ENCODE results near the gene RTN4. TPM values are rescaled to one million over a fixed set of nuclear protein-coding genes. Genes with fewer than 3 reads are reported as not detected.

The RTN4 gene
- total and polyA plus RNA-seq, 2 experiments from 2014 or later, result 186 to 223 TPM

DNA sequence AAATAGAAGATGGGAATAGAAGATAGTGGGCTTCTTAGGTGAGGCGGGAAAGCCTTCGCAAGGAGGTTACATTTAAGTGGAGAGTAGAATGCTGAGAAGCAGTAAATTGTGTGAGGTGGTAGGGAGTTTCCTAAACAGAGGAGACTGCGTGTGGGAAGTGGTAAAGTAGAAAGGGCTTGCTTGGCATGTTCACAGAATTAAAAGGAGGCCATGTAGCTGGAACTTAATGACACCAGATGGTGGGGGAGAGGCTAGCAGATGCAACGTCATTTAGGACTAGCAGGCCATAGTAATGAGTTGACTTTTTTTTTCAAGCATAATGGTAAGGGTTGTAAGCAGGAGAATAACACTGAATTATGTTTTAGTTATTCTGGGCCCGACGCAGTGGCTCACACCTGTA is 13.0 kb upstream of the RTN4 start:
- H3K27ac ChIP-seq, result no peak overlapping the region

DNA sequence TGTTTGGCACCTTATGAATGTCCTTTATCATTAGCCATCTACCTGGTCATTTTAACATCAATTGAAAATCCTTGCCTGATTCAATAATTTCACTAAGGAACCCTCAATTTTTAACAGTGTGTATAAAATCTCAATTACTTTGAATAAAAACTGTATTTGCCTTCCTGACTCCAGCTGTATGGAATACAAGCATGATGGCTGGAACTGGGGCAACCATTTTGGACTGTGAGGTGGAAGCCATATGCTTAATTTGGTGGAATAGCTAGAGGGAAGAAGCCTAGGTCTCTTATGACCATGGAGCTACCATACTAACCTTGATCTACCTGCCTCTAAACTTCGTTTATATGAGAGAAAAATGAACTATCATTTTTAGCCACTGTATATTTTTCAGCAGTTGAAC is 12.5 kb upstream of the RTN4 start:
- Histone ChIP-seq H3K27me3 (no peaks in the 10 kb centered on the region), H3K4me3 (no peak overlapping the region)

More for the DNA sequence above, 13.0 kb upstream of the RTN4 start:
- H3K4me3 ChIP-seq, result no peak overlapping the region
- no peaks in the 10 kb centered on the region for H3K4me1 ChIP-seq (ENCODE audit: low read depth)
- TF ChIP-seq, protein P1, sequence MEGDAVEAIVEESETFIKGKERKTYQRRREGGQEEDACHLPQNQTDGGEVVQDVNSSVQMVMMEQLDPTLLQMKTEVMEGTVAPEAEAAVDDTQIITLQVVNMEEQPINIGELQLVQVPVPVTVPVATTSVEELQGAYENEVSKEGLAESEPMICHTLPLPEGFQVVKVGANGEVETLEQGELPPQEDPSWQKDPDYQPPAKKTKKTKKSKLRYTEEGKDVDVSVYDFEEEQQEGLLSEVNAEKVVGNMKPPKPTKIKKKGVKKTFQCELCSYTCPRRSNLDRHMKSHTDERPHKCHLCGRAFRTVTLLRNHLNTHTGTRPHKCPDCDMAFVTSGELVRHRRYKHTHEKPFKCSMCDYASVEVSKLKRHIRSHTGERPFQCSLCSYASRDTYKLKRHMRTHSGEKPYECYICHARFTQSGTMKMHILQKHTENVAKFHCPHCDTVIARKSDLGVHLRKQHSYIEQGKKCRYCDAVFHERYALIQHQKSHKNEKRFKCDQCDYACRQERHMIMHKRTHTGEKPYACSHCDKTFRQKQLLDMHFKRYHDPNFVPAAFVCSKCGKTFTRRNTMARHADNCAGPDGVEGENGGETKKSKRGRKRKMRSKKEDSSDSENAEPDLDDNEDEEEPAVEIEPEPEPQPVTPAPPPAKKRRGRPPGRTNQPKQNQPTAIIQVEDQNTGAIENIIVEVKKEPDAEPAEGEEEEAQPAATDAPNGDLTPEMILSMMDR (IDR thresholded peaks at IDR 0.05; ENCODE audit: low read depth, low read length), result no peak
- H3K9me3 ChIP-seq (ENCODE audit: low read depth), result no peaks in the 10 kb centered on the region
- DNase-seq (ENCODE audit: low read depth in 1 of 2, low spot score in 1 of 2), result no peak
- no peaks in the 10 kb centered on the region for H3K36me3 ChIP-seq
- H3K27me3 ChIP-seq, result no peaks in the 10 kb centered on the region

DNA sequence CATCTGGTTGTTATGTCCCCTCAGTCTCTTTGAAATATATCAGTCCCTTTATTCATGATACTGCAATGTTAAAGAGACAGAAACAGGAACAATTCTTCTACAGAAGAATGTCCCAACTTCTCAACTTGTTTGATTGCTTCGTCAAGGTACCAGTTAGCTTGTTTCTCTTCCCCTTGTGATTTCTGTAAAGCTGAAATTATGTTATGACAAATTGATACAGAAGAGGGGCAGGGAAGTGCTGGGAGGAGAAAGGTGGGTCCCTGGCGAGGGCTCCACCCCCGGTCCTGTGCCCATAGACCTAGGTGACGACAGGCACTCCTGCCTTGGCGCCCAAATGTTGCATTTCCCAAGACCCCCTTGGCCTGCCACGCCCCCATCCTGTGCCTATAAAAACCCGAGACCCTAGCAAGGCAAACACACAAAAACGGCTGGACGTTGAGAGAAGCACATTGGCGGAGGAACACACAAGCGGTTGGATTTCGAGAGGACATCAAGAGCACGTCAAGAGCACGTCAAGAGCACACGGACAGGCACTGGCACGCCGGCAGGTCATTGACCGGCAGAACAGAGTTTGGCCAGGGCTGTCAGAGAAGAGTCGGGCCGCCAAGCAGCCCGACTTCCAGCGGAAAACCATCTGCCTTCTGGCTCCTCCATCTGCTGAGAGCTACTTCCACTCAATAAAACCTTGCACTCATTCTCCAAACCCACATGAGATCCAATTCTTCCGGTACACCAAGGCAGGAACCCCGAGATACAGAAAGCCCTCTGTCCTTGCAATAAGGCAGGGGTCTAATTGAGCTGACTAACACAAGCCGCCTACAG is 11.5 kb upstream of the RTN4 start:
- H3K9me3 ChIP-seq (ENCODE audit: low read depth), result no peaks in the 10 kb centered on the region
- no peaks in the 10 kb centered on the region for H3K4me1 ChIP-seq (ENCODE audit: low read depth)
- no peak overlapping the region for H3K4me3 ChIP-seq
- H3K36me3 ChIP-seq, result no peaks in the 10 kb centered on the region
- H3K27ac ChIP-seq, result no peak overlapping the region
- H3K27me3 ChIP-seq, result no peaks in the 10 kb centered on the region
- TF ChIP-seq, protein P1 (IDR thresholded peaks at IDR 0.05; ENCODE audit: low read depth, low read length), result no peak
- no peak for DNase-seq (ENCODE audit: low read depth in 1 of 2, low spot score in 1 of 2)

More for the DNA sequence above, 12.5 kb upstream of the RTN4 start:
- TF ChIP-seq, protein P1 (IDR thresholded peaks at IDR 0.05; ENCODE audit: low read depth, low read length), result no peak
- Histone ChIP-seq H3K4me1 (ENCODE audit: low read depth) (no peaks in the 10 kb centered on the region), H3K9me3 (ENCODE audit: low read depth) (no peaks in the 10 kb centered on the region), H3K27ac (no peak overlapping the region), H3K36me3 (no peaks in the 10 kb centered on the region)
- DNase-seq (ENCODE audit: low read depth in 1 of 2, low spot score in 1 of 2), result no peak

DNA sequence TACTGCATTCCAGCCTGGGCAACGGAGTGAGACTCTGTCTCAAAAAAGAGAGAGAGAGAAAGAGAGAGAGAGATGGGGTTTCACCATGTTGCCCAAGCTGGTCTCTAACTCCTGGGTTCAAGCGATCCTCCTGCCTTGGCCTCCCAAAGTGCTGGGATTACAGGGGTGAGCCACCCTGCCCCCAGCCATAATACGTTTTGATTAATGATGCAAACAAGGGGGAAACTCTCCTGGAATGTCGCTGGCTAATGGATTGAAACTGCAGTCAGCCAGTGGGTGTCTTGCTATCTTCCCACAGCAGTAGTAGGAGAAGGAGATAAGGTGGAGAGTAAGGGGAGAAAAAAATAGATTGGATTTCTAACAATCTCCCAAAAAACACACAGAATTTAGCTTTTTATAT is 9.5 kb upstream of the RTN4 start:
- no peak overlapping the region for H3K27ac ChIP-seq
- no peak for DNase-seq (ENCODE audit: low read depth in 1 of 2, low spot score in 1 of 2)
- no peaks in the 10 kb centered on the region for H3K9me3 ChIP-seq (ENCODE audit: low read depth)
- no peak overlapping the region for H3K4me3 ChIP-seq
- H3K36me3 ChIP-seq, result no peaks in the 10 kb centered on the region
- no peaks in the 10 kb centered on the region for H3K4me1 ChIP-seq (ENCODE audit: low read depth)
- TF ChIP-seq, protein P1 (IDR thresholded peaks at IDR 0.05; ENCODE audit: low read depth, low read length), result no peak
- no peaks in the 10 kb centered on the region for H3K27me3 ChIP-seq

DNA sequence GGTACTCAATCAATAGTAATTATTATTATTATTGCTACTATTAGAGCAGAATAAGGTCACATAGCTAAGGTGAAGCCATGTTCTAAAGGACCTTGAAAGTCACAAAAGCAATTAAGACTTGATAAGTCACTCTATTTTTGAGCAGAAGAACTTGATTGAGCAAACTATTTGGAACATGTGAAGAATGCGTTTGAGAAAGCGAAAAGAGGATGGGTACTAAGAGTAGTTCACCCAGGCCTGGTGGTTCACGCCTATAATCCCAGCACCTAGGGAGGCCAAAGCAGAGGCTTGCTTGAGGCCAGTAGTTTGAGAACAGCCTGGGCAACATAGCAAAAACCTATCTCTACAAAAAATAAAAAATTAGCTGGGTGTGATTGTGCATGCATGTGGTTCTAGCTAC is 7.2 kb upstream of the RTN4 start:
- Histone ChIP-seq H3K27ac (no peak overlapping the region), H3K27me3 (no peaks in the 10 kb centered on the region), H3K4me1 (ENCODE audit: low read depth) (peaks cover under 1% of the 10 kb centered on the region), H3K36me3 (no peaks in the 10 kb centered on the region), H3K9me3 (ENCODE audit: low read depth) (no peaks in the 10 kb centered on the region), H3K4me3 (no peak overlapping the region)
- TF ChIP-seq, protein P1 (IDR thresholded peaks at IDR 0.05; ENCODE audit: low read depth, low read length), result no peak
- DNase-seq (ENCODE audit: low read depth in 1 of 2, low spot score in 1 of 2), result no peak

Data from cardiac muscle cell (in vitro differentiated cells and primary cell).